Activated CD4-positive, alpha-beta T cell treated with anti-CD3 and anti-CD28 coated beads for 36 hours (primary cell): ENCODE data around the gene KIF4A. TPM values are rescaled to one million over a fixed set of nuclear protein-coding genes. Genes with fewer than 3 reads are reported as not detected.

Experiments used
- ATAC-seq: fragments of 200-7000 bp; cut with Tn5 transposase; one replicate; pipeline ENCODE4 v1.10.0; 2021; ENCODE audit warnings: mild to moderate bottlenecking, moderate library complexity
- CTCF ChIA-PET: fragments of 350-600 bp; sonication (Branson Sonifier 250); formaldehyde crosslinking; loops from one replicate; lab custom pipeline; 2021; ENCODE audit warnings: antibody characterized with exemption; lab: Charles Lee
- POLR2A ChIA-PET: fragments of 350-600 bp; sonication (Branson Sonifier 250); formaldehyde crosslinking; loops from one replicate; lab custom pipeline; 2021; ENCODE audit warnings: antibody characterized with exemption, inconsistent platforms; lab: Charles Lee
- DNase-seq: peaks from one replicate; pipeline ENCODE4 v3.0.0-alpha.2; 2020
- H3K27ac Mint-ChIP-seq: one replicate; pipeline ENCODE4 v1.8.0; 2021; ENCODE audit warnings: mixed read lengths
- H3K27me3 Mint-ChIP-seq: one replicate; pipeline ENCODE4 v1.8.0; 2021; ENCODE audit warnings: mixed read lengths
- H3K36me3 Mint-ChIP-seq: one replicate; pipeline ENCODE4 v1.8.0; 2021; ENCODE audit warnings: low read depth, mixed read lengths
- H3K4me1 Mint-ChIP-seq: one replicate; pipeline ENCODE4 v1.8.0; 2021; ENCODE audit warnings: mixed read lengths
- H3K4me3 Mint-ChIP-seq: one replicate; pipeline ENCODE4 v1.8.0; 2021; ENCODE audit warnings: mild to moderate bottlenecking, moderate library complexity, mixed read lengths
- H3K9me3 Mint-ChIP-seq: one replicate; pipeline ENCODE4 v1.8.0; 2021; ENCODE audit warnings: low read depth, mixed read lengths
- intact Hi-C, 2 experiments: fragments of 100-400 bp; cut with DNase I in 1 of 2; cut with micrococcal nuclease in 1 of 2; formaldehyde crosslinking; loops; one replicate each; pipeline versions ENCODE4 v1.14.2 to v1.15.1; 2022 to 2024; cut with DNase I, micrococcal nuclease
- total RNA-seq, 2 experiments: library from RNA; stranded (reverse); gene quantifications; one replicate each; pipeline ENCODE4 v1.2.3, GENCODE V29; 2021

The KIF4A gene
- total RNA-seq, 2 experiments from 2014 or later = 21.2 to 25.4 TPM

GRCh38 chrX:70444326-70444945, 154.5 kb downstream of the KIF4A start, which contains the start of gene DLG3:
Gene DLG3 (plus strand): TSS chrX:70444835. CDS start chrX:70445202, 367 bp downstream.
- ChIA-PET POLR2A (no interaction called here), CTCF (interaction anchor here (0.7 to 0.8 kb wide), 3 partner anchors 11 to 667 kb away, joined by 3 to 4 read pairs (median 3); no protein-coding TSS in a partner anchor)
- Mint-ChIP-seq H3K27me3 (peaks cover 23% of the 10 kb centered on the region), H3K4me3 (peak within 1 kb of the TSS; percentile 43), H3K9me3 (no peaks in the 10 kb centered on the region), H3K36me3 (no peaks in the 10 kb centered on the region), H3K27ac (no peak within 1 kb of the TSS), H3K4me1 (no peaks in the 10 kb centered on the region)
- ATAC-seq (peak; percentile 70), DNase-seq (peak; percentile 52)
- intact Hi-C loops = no loop called here

GRCh38 chrX:70444946-70445656, 155.2 kb downstream of the KIF4A start:
- Mint-ChIP-seq H3K9me3 (no peaks in the 10 kb centered on the region), H3K27ac (no peak overlapping the region), H3K27me3 (peaks cover 22% of the 10 kb centered on the region), H3K4me1 (no peaks in the 10 kb centered on the region), H3K36me3 (no peaks in the 10 kb centered on the region), H3K4me3 (peak overlapping the region; percentile 43)
- ChIA-PET POLR2A (no interaction called here), CTCF (interaction anchor here (0.7 to 0.8 kb wide), 2 partner anchors 12 to 221 kb away, joined by 3 to 4 read pairs; no protein-coding TSS in a partner anchor)
- intact Hi-C loops = no loop called here
- no peak for DNase-seq
- ATAC-seq = no peak

GRCh38 chrX:70445951-70446350, 156.0 kb downstream of the KIF4A start:
- no peak overlapping the region for H3K27ac Mint-ChIP-seq
- intact Hi-C loops = no loop called here
- no peaks in the 10 kb centered on the region for H3K4me1 Mint-ChIP-seq
- POLR2A ChIA-PET = interaction anchor here (0.5 kb wide), 1 partner anchor 268 kb away, joined by 5 read pairs; no protein-coding TSS in a partner anchor
- H3K36me3 Mint-ChIP-seq = no peaks in the 10 kb centered on the region
- ATAC-seq (no peak), DNase-seq (no peak)
- CTCF ChIA-PET = interaction anchor here (1.1 kb wide), 1 partner anchor 11 kb away, joined by 3 read pairs; no protein-coding TSS in a partner anchor
- peaks cover 20% of the 10 kb centered on the region for H3K27me3 Mint-ChIP-seq
- H3K9me3 Mint-ChIP-seq = no peaks in the 10 kb centered on the region
- H3K4me3 Mint-ChIP-seq = no peak overlapping the region

GRCh38 chrX:70446380-70447350, 156.8 kb downstream of the KIF4A start:
- no peaks in the 10 kb centered on the region for H3K9me3 Mint-ChIP-seq
- ChIA-PET POLR2A (interaction anchor here (0.5 kb wide), 1 partner anchor 269 kb away, joined by 5 read pairs; no protein-coding TSS in a partner anchor), CTCF (interaction anchor here (1.1 kb wide), 1 partner anchor 11 kb away, joined by 3 read pairs; no protein-coding TSS in a partner anchor)
- H3K27ac Mint-ChIP-seq = no peak overlapping the region
- intact Hi-C loops = no loop called here
- H3K4me1 Mint-ChIP-seq = no peaks in the 10 kb centered on the region
- no peak overlapping the region for H3K4me3 Mint-ChIP-seq
- DNase-seq = no peak
- no peaks in the 10 kb centered on the region for H3K36me3 Mint-ChIP-seq
- H3K27me3 Mint-ChIP-seq = peaks cover 15% of the 10 kb centered on the region
- no peak for ATAC-seq

- Mint-ChIP-seq H3K27ac (no peak overlapping the region), H3K36me3 (no peaks in the 10 kb centered on the region), H3K27me3 (peaks cover 5% of the 10 kb centered on the region), H3K4me1 (peaks cover 9% of the 10 kb centered on the region), H3K9me3 (no peaks in the 10 kb centered on the region), H3K4me3 (no peak overlapping the region)
- ATAC-seq (no peak), DNase-seq (no peak)
- CTCF ChIA-PET = no interaction called here
- POLR2A ChIA-PET = no interaction called here
- intact Hi-C loops = no loop called here
Measured at GRCh38 chrX:70449457-70449966, 159.6 kb downstream of the KIF4A start.

- ChIA-PET CTCF (interaction anchor here (0.7 to 2.2 kb wide), 5 partner anchors 20 to 266 kb away, joined by 3 to 10 read pairs (median 4); partner anchors contain the start of genes KIF4A and PDZD11), POLR2A (no interaction called here)
- DNase-seq (peak; percentile 74), ATAC-seq (peak; percentile 44)
- intact Hi-C loops = loop anchor here (1.0 to 10.0 kb wide), 4 partner anchors 53 to 510 kb away; no protein-coding TSS in a partner anchor
- Mint-ChIP-seq H3K27me3 (no peaks in the 10 kb centered on the region), H3K4me1 (peaks cover 26% of the 10 kb centered on the region), H3K27ac (peak overlapping the region; percentile 78), H3K9me3 (no peaks in the 10 kb centered on the region), H3K36me3 (peaks cover 3% of the 10 kb centered on the region), H3K4me3 (peak overlapping the region; percentile 72)
Measured at GRCh38 chrX:70452143-70452733, 162.3 kb downstream of the KIF4A start.

GRCh38 chrX:70453024-70453618, 163.2 kb downstream of the KIF4A start:
- Mint-ChIP-seq H3K4me3 (peak overlapping the region; percentile 72), H3K4me1 (peaks cover 26% of the 10 kb centered on the region), H3K36me3 (peaks cover 3% of the 10 kb centered on the region), H3K27me3 (no peaks in the 10 kb centered on the region), H3K9me3 (no peaks in the 10 kb centered on the region), H3K27ac (peak overlapping the region; percentile 42)
- DNase-seq = no peak
- intact Hi-C loops = loop anchor here (5.0 to 10.0 kb wide), 3 partner anchors 52 to 509 kb away; no protein-coding TSS in a partner anchor
- ChIA-PET CTCF (interaction anchor here (2.2 kb wide), 1 partner anchor 212 kb away, joined by 10 read pairs; no protein-coding TSS in a partner anchor), POLR2A (no interaction called here)
- no peak for ATAC-seq

GRCh38 chrX:70454441-70455365, 164.8 kb downstream of the KIF4A start:
- peak overlapping the region; percentile 87 for H3K27ac Mint-ChIP-seq
- ATAC-seq (peak; percentile 65), DNase-seq (peak; percentile 82)
- no peaks in the 10 kb centered on the region for H3K27me3 Mint-ChIP-seq
- peaks cover 26% of the 10 kb centered on the region for H3K4me1 Mint-ChIP-seq
- intact Hi-C loops = loop anchor here (1.0 to 10.0 kb wide), 8 partner anchors 20 to 800 kb away; partner anchors contain the start of gene ZMYM3 (in 1 of the 2)
- ChIA-PET POLR2A (no interaction called here), CTCF (no interaction called here)
- peaks cover 3% of the 10 kb centered on the region for H3K36me3 Mint-ChIP-seq
- H3K4me3 Mint-ChIP-seq = peak overlapping the region; percentile 80
- H3K9me3 Mint-ChIP-seq = no peaks in the 10 kb centered on the region
